ENCODE data around the gene SURF1.

GRCh38 chr9:133379153-133380086, 23.1 kb upstream of the SURF1 start:
- TF ChIP-seq CTCF (IDR thresholded peaks at IDR 0.05 in 2 of 3, conservative IDR thresholded peaks at IDR 0.05 in 1 of 3; ENCODE audit: insufficient read depth in 2 of 3, low read depth in 1 of 3, low read length in 3 of 3) (no peak), ZNF23 (CRISPR knock-in tag; IDR thresholded peaks at IDR 0.05) (no peak), ZNF274 (IDR thresholded peaks at IDR 0.05; ENCODE audit: borderline replicate concordance, low read depth, low read length) (no peak), ZNF589 (CRISPR knock-in tag; IDR thresholded peaks at IDR 0.05; ENCODE audit: low read depth) (no peak)
